ENCODE data around the gene PSMB2.

GRCh38 chr1:35661474-35661795 is 20.1 kb upstream of the PSMB2 start:
- TF ChIP-seq CTCF (IDR thresholded peaks at IDR 0.05) (no peak), POLR2AphosphoS5 (IDR thresholded peaks at IDR 0.05) (no peak)

Measured in sigmoid colon (tissue), 4 donors.